ENCODE results near the gene RNF220.

DNA sequence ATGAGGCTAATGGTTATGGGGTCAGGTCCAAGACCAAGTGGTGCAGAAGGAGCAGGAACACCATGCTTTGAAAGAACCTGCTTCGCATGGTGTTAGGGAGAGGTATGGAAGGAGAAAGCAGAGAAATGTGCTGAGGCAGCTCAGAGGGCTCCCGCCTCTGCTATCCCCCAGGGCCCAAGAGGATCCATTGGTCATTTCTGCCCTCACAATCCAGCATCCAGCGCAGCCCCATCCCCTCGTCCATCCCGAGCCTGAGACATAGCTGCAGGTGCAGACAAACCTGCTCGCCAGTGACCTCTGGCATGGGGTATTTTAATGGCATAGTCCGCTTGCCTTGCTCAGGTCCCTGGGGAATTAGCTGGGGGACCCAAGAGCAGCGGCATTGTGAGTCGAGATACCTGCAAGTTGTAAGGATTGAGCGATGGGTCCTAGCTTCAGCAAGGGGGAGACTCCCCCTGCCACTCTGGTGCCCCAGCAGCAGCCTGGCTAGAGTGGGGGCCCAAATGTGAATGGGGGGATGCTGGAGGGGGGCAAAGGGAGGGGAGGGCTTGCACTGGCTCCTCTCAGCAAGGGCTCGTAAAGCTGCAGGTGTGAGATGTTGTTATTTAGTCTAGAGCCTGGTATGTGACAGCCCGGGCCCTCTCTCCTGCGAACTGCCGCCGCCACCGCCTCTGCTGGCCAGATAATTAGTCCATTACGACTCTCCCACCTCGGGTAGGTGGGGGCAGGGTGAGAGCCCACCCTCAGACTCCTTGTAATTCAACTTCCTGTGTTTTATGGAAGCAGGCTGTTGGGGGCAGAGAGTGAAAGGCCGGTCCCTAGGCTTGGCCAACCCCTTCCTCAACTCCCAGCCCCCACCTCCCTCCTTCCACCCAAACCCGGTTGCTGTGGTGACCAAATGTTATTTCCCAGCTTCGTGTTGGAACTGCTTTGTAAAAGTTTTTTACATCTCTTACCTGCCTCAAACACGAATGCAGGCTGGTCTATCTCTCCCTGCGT lies 118.8 kb downstream of the RNF220 start:
- TF ChIP-seq POLR2A (IDR thresholded peaks at IDR 0.05) (no peak), POLR2AphosphoS5 (IDR thresholded peaks at IDR 0.05) (no peak)
- TF ChIP-seq, protein P1, sequence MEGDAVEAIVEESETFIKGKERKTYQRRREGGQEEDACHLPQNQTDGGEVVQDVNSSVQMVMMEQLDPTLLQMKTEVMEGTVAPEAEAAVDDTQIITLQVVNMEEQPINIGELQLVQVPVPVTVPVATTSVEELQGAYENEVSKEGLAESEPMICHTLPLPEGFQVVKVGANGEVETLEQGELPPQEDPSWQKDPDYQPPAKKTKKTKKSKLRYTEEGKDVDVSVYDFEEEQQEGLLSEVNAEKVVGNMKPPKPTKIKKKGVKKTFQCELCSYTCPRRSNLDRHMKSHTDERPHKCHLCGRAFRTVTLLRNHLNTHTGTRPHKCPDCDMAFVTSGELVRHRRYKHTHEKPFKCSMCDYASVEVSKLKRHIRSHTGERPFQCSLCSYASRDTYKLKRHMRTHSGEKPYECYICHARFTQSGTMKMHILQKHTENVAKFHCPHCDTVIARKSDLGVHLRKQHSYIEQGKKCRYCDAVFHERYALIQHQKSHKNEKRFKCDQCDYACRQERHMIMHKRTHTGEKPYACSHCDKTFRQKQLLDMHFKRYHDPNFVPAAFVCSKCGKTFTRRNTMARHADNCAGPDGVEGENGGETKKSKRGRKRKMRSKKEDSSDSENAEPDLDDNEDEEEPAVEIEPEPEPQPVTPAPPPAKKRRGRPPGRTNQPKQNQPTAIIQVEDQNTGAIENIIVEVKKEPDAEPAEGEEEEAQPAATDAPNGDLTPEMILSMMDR (IDR thresholded peaks at IDR 0.05 in 8 of 11, conservative IDR thresholded peaks at IDR 0.05 in 3 of 11), result no peak

Measured in spleen (tissue), 7 donors.